ENCODE measurements around the gene EFHD2. TPM values are rescaled to one million over a fixed set of nuclear protein-coding genes. Genes with fewer than 3 reads are reported as not detected.

The EFHD2 gene
- total RNA-seq, 2 donors from 2014 or later, result 69.9 to 281 TPM

DNA sequence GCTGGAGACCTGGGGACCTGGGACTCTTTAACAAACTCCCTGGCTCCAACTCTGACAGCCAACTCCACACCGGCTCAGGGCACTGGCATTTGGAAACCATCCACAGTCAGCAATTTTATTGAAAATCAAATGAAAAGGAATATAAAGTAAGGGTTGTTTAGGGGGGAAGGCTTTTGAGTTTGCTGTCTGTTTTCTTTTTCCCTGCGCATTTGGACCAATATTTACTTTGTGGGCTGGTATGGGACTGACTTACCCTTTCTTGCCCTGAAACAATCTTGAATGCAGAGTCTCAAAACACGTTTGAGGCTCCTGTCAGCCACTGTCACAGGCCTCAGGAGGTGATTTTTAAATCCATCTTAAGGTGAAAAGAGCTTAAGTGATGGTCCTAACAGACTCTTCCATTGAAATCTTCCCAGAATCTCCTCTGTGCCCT lies 15.4 kb upstream of the EFHD2 start:
- no peaks in the 10 kb centered on the region for H3K36me3 ChIP-seq
- peaks cover 7% of the 10 kb centered on the region for H3K4me1 ChIP-seq (replicated peaks)
- TF ChIP-seq CTCF (IDR thresholded peaks at IDR 0.05) (no peak), POLR2AphosphoS5 (IDR thresholded peaks at IDR 0.05) (no peak), POLR2A (IDR thresholded peaks at IDR 0.05) (no peak)
- peak overlapping the region; percentile 27 to 38 for H3K27ac ChIP-seq
- no peaks in the 10 kb centered on the region for H3K9me3 ChIP-seq
- WGBS, result 33% methylated on average over 3 of the region's 3 CpGs
- intact Hi-C loops (cut with DNase I), result no loop called here
- H3K4me3 ChIP-seq, result no peak overlapping the region
- no peaks in the 10 kb centered on the region for H3K27me3 ChIP-seq (replicated peaks; ENCODE audit: insufficient read depth)
- no peak for DNase-seq (ENCODE audit: low spot score)

- no peaks in the 10 kb centered on the region for H3K36me3 ChIP-seq
- H3K27me3 ChIP-seq (replicated peaks; ENCODE audit: insufficient read depth), result no peaks in the 10 kb centered on the region
- H3K4me3 ChIP-seq, result no peak overlapping the region
- no peaks in the 10 kb centered on the region for H3K9me3 ChIP-seq
- intact Hi-C loops (cut with DNase I), result no loop called here
- no peak for DNase-seq (ENCODE audit: low spot score)
- TF ChIP-seq CTCF (IDR thresholded peaks at IDR 0.05) (no peak), POLR2A (IDR thresholded peaks at IDR 0.05) (no peak), POLR2AphosphoS5 (IDR thresholded peaks at IDR 0.05) (no peak)
- 96% methylated on average over 2 of the region's 2 CpGs for WGBS
- H3K4me1 ChIP-seq (replicated peaks), result peaks cover 7% of the 10 kb centered on the region
- no peak overlapping the region for H3K27ac ChIP-seq
These were observed 12.5 kb upstream of the EFHD2 start for GRCh38 chr1:15397236-15397635.

GRCh38 chr1:15399710-15400109 lies 10.0 kb upstream of the EFHD2 start:
- DNase-seq (ENCODE audit: low spot score), result no peak
- Histone ChIP-seq H3K4me1 (replicated peaks) (peaks cover 1% of the 10 kb centered on the region), H3K27me3 (replicated peaks; ENCODE audit: insufficient read depth) (no peaks in the 10 kb centered on the region), H3K4me3 (no peak overlapping the region), H3K27ac (no peak overlapping the region), H3K36me3 (no peaks in the 10 kb centered on the region), H3K9me3 (no peaks in the 10 kb centered on the region)
- TF ChIP-seq CTCF (IDR thresholded peaks at IDR 0.05) (no peak), POLR2AphosphoS5 (IDR thresholded peaks at IDR 0.05) (no peak), POLR2A (IDR thresholded peaks at IDR 0.05) (no peak)
- intact Hi-C loops (cut with DNase I), result no loop called here
- 79% methylated on average over 2 of the region's 2 CpGs for WGBS

GRCh38 chr1:15400627-15401026 lies 9.1 kb upstream of the EFHD2 start:
- Histone ChIP-seq H3K27me3 (replicated peaks; ENCODE audit: insufficient read depth) (no peaks in the 10 kb centered on the region), H3K4me1 (replicated peaks) (no peaks in the 10 kb centered on the region), H3K4me3 (no peak overlapping the region), H3K9me3 (no peaks in the 10 kb centered on the region), H3K36me3 (no peaks in the 10 kb centered on the region), H3K27ac (peak overlapping the region; percentile 1 to 25)
- intact Hi-C loops (cut with DNase I), result no loop called here
- TF ChIP-seq CTCF (IDR thresholded peaks at IDR 0.05) (no peak), POLR2AphosphoS5 (IDR thresholded peaks at IDR 0.05) (peak; percentile 89), POLR2A (IDR thresholded peaks at IDR 0.05) (no peak)
- WGBS, result 54% methylated on average over 3 of the region's 3 CpGs
- DNase-seq (ENCODE audit: low spot score), result peak; percentile 83

GRCh38 chr1:15401391-15402055 lies 8.2 kb upstream of the EFHD2 start:
- Histone ChIP-seq H3K27me3 (replicated peaks; ENCODE audit: insufficient read depth) (no peaks in the 10 kb centered on the region), H3K4me3 (no peak overlapping the region), H3K27ac (peak overlapping the region; percentile 1 to 25), H3K4me1 (replicated peaks) (no peaks in the 10 kb centered on the region), H3K9me3 (no peaks in the 10 kb centered on the region), H3K36me3 (no peaks in the 10 kb centered on the region)
- no peak for DNase-seq (ENCODE audit: low spot score)
- intact Hi-C loops (cut with DNase I), result no loop called here
- WGBS, result 75% methylated on average over 7 of the region's 7 CpGs
- TF ChIP-seq POLR2A (IDR thresholded peaks at IDR 0.05), result no peak
- no peak for TF ChIP-seq CTCF (IDR thresholded peaks at IDR 0.05)
- TF ChIP-seq POLR2AphosphoS5 (IDR thresholded peaks at IDR 0.05), result no peak

Data from prostate gland (tissue), 2 donors.